ENCODE measurements around the gene ENPP4.

DNA sequence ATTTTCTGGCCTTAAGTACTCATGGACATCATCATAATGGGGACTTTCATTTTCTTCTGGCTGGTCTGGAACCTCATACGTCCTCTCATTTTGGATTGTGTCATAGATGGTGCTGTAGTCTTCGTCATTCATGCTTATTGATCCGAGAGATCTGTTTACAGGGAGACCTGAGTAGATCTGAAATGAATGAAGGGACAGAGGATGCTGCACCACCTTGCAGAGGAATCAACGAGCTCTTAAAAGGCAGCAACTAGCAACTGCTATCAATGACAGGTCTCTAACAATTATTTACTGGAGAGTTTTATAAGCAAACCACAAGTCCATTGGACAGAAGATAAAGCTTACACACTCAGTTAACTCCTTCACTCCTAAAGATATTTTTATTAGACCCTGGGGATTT is 49.7 kb upstream of the ENPP4 start:
- TF ChIP-seq CTCF (IDR thresholded peaks at IDR 0.05 in 4 of 5, conservative IDR thresholded peaks at IDR 0.05 in 1 of 5), result no peak
- TF ChIP-seq POLR2A (IDR thresholded peaks at IDR 0.05), result no peak
